ENCODE measurements around the gene ESYT2.

Gene ESYT2

GRCh38 chr7:158763454-158764033 lies 65.8 kb downstream of the ESYT2 start:
- no peak for TF ChIP-seq CTCF (conservative IDR thresholded peaks at IDR 0.05; ENCODE audit: low read depth, low read length)

GRCh38 chr7:158761945-158762344 lies 67.4 kb downstream of the ESYT2 start:
- no peak for DNase-seq (ENCODE audit: low read depth)
- no peak for TF ChIP-seq CTCF (conservative IDR thresholded peaks at IDR 0.05; ENCODE audit: low read depth, low read length)
- no peak overlapping the region for H3K4me3 ChIP-seq (ENCODE audit: low read length)

More at GRCh38 chr7:158763454-158764033, 65.8 kb downstream of the ESYT2 start:
- no peak overlapping the region for H3K4me3 ChIP-seq (ENCODE audit: low read length)
- DNase-seq (ENCODE audit: low read depth) = no peak

- TF ChIP-seq CTCF (conservative IDR thresholded peaks at IDR 0.05; ENCODE audit: low read depth, low read length) = peak; percentile 34
- DNase-seq (ENCODE audit: low read depth) = no peak
- H3K4me3 ChIP-seq (ENCODE audit: low read length) = no peak overlapping the region
Observed at GRCh38 chr7:158760936-158761335, 68.4 kb downstream of the ESYT2 start.

GRCh38 chr7:158760445-158760764 lies 68.9 kb downstream of the ESYT2 start:
- H3K4me3 ChIP-seq (ENCODE audit: low read length) = no peak overlapping the region
- no peak for TF ChIP-seq CTCF (conservative IDR thresholded peaks at IDR 0.05; ENCODE audit: low read depth, low read length)

GRCh38 chr7:158759749-158760444 lies 69.4 kb downstream of the ESYT2 start:
- no peak overlapping the region for H3K4me3 ChIP-seq (ENCODE audit: low read length)
- no peak for DNase-seq (ENCODE audit: low read depth)
- no peak for TF ChIP-seq CTCF (conservative IDR thresholded peaks at IDR 0.05; ENCODE audit: low read depth, low read length)

More at GRCh38 chr7:158760445-158760764, 68.9 kb downstream of the ESYT2 start:
- no peak for DNase-seq (ENCODE audit: low read depth)

GRCh38 chr7:158759245-158759614 lies 70.1 kb downstream of the ESYT2 start:
- H3K4me3 ChIP-seq (ENCODE audit: low read length) = no peak overlapping the region
- TF ChIP-seq CTCF (conservative IDR thresholded peaks at IDR 0.05; ENCODE audit: low read depth, low read length) = no peak
- no peak for DNase-seq (ENCODE audit: low read depth)

- H3K4me3 ChIP-seq (ENCODE audit: low read length) = no peak overlapping the region
- no peak for TF ChIP-seq CTCF (conservative IDR thresholded peaks at IDR 0.05; ENCODE audit: low read depth, low read length)
- DNase-seq (ENCODE audit: low read depth) = no peak
Observed at GRCh38 chr7:158758586-158759244, 70.6 kb downstream of the ESYT2 start.
